IMR-90 (cell line): ENCODE results near the gene SENP6. TPM values are rescaled to one million over a fixed set of nuclear protein-coding genes. Genes with fewer than 3 reads are reported as not detected.
A peak's percentile ranks its signal among the peaks of the same experiment; 100 is the strongest.
"Not testable (repeated sequence)": the region's sequence is repeated elsewhere in the genome, so short reads cannot be mapped to it uniquely, and the experiment has no call there.

Experiments used
- ATAC-seq: fragments of 200-7000 bp; cut with Tn5 transposase; 2 replicates; pipeline ENCODE4 v1.9.1; 2020; ENCODE audit warnings: low read depth, mild to moderate bottlenecking, moderate library complexity
- BruUV-seq: library from RNA; stranded (reverse); fragments of 400-500 nt; replicated peaks from 2 replicates; lab custom pipeline; 2021; lab: Mats Ljungman, UMichigan
- CTCF ChIA-PET: fragments of 300-600 bp; formaldehyde crosslinking; extraction: SDS; loops from one replicate; lab custom pipeline; 2021; ENCODE audit warnings: antibody characterized with exemption; lab: Yijun Ruan, JAX
- POLR2A ChIA-PET: fragments of 300-600 bp; sonication (Branson Sonifier 250); formaldehyde crosslinking; loops from one replicate; lab custom pipeline; 2022; ENCODE audit warnings: antibody characterized with exemption; ENCODE audit not compliant: unreplicated experiment; lab: Charles Lee
- DNase-seq: peaks from one replicate; pipeline ENCODE4 v3.0.0; 2013
- H2AFZ ChIP-seq: replicated peaks from 2 replicates; pipeline ENCODE3; 2013; ENCODE audit warnings: low read length, mild to moderate bottlenecking; ENCODE audit not compliant: poor library complexity
- H2AK5ac ChIP-seq: 2 replicates; pipeline ENCODE4 v1.6.1; 2013; ENCODE audit warnings: low read depth, low read length, inconsistent platforms
- H2AK9ac ChIP-seq: replicated peaks from 2 replicates; pipeline ENCODE3; 2013; ENCODE audit warnings: mild to moderate bottlenecking, low read depth, low read length, moderate library complexity; ENCODE audit not compliant: poor library complexity
- H2BK120ac ChIP-seq: 2 replicates; pipeline ENCODE4 v1.6.1; 2013; ENCODE audit warnings: low read depth, low read length, inconsistent platforms
- H2BK15ac ChIP-seq: 3 replicates; pipeline ENCODE4 v1.6.1; 2013; ENCODE audit warnings: low read depth, low read length, inconsistent platforms
- H2BK20ac ChIP-seq: 2 replicates; pipeline ENCODE4 v1.6.1; 2013; ENCODE audit warnings: low read depth, mild to moderate bottlenecking, inconsistent platforms, low read length, moderate library complexity
- H2BK5ac ChIP-seq: 2 replicates; pipeline ENCODE4 v1.6.1; 2013; ENCODE audit warnings: mild to moderate bottlenecking, low read depth, low read length, inconsistent platforms; ENCODE audit not compliant: poor library complexity, severe bottlenecking
- H3K14ac ChIP-seq: replicated peaks from 2 replicates; pipeline ENCODE4 v1.6.1; 2013; ENCODE audit warnings: low read depth, low read length, inconsistent platforms
- H3K18ac ChIP-seq: 2 replicates; pipeline ENCODE4 v1.6.1; 2013; ENCODE audit warnings: low read depth, low read length, control low read depth
- H3K23ac ChIP-seq: 2 replicates; pipeline ENCODE4 v1.6.1; 2013; ENCODE audit warnings: low read depth, low read length, inconsistent platforms
- H3K27ac ChIP-seq: 2 replicates; pipeline ENCODE4 v1.5.1; 2013; ENCODE audit warnings: mild to moderate bottlenecking, control low read depth, low read length; ENCODE audit not compliant: insufficient read depth
- H3K27me3 ChIP-seq: 2 replicates; pipeline ENCODE4 v1.6.1; 2013; ENCODE audit warnings: low read length; ENCODE audit not compliant: control insufficient read depth, insufficient read depth
- H3K36me3 ChIP-seq: 2 replicates; pipeline ENCODE4 v1.6.1; 2013; ENCODE audit warnings: low read length, mixed read lengths; ENCODE audit not compliant: control insufficient read depth, insufficient read depth
- H3K4ac ChIP-seq: 2 replicates; pipeline ENCODE4 v1.6.1; 2013; ENCODE audit warnings: low read depth, low read length, inconsistent platforms
- H3K4me1 ChIP-seq: 2 replicates; pipeline ENCODE4 v1.6.1; 2013; ENCODE audit warnings: low read length, mixed read lengths; ENCODE audit not compliant: control insufficient read depth, insufficient read depth
- H3K4me2 ChIP-seq: 2 replicates; pipeline ENCODE4 v1.6.1; 2013; ENCODE audit warnings: low read depth, mild to moderate bottlenecking, control low read depth, low read length, moderate library complexity
- H3K4me3 ChIP-seq: 2 replicates; pipeline ENCODE4 v1.5.1; 2013; ENCODE audit warnings: low read depth, mild to moderate bottlenecking, control low read depth, low read length, moderate library complexity; ENCODE audit not compliant: insufficient read depth
- H3K56ac ChIP-seq: 2 replicates; pipeline ENCODE4 v1.6.1; 2013; ENCODE audit warnings: low read length, inconsistent platforms; ENCODE audit not compliant: insufficient read depth; ENCODE audit errors: extremely low read depth
- H3K79me1 ChIP-seq, 2 experiments: 2 replicates each; pipeline ENCODE4 v1.6.1; 2013; ENCODE audit warnings: low read length in 2 of 2, inconsistent platforms in 1 of 2, low read depth in 1 of 2
- H3K9ac ChIP-seq: 2 replicates; pipeline ENCODE4 v1.6.1; 2013; ENCODE audit warnings: low read depth, low read length, control low read depth
- H3K9me1 ChIP-seq: 2 replicates; pipeline ENCODE4 v1.6.1; 2013; ENCODE audit warnings: low read length, inconsistent platforms; ENCODE audit not compliant: insufficient read depth
- H3K9me3 ChIP-seq: 2 replicates; pipeline ENCODE4 v1.6.1; 2013; ENCODE audit warnings: low read length; ENCODE audit not compliant: control insufficient read depth, insufficient read depth
- H4K20me1 ChIP-seq: 2 replicates; pipeline ENCODE4 v1.6.1; 2013; ENCODE audit warnings: low read length, inconsistent platforms; ENCODE audit not compliant: insufficient read depth
- H4K5ac ChIP-seq: 2 replicates; pipeline ENCODE4 v1.6.1; 2013; ENCODE audit warnings: mild to moderate bottlenecking, low read depth, low read length, control low read depth
- H4K8ac ChIP-seq, 2 experiments: 2 replicates each; pipeline ENCODE4 v1.6.1; 2013; ENCODE audit warnings: low read depth in 2 of 2, low read length in 2 of 2, control low read depth in 1 of 2, inconsistent platforms in 1 of 2
- H4K91ac ChIP-seq: 2 replicates; pipeline ENCODE4 v1.6.1; 2013; ENCODE audit warnings: low read depth, low read length, inconsistent platforms; ENCODE audit not compliant: insufficient read depth
- MAFK ChIP-seq: IDR thresholded peaks from 2 replicates; pipeline ENCODE4 v1.6.1; 2012; ENCODE audit warnings: low read depth, low read length, improper control_type of control experiment
- NFE2L2 ChIP-seq: fragments of 150-350 bp; IDR thresholded peaks from 2 replicates; pipeline ENCODE4 v1.6.1; 2016; ENCODE audit warnings: low read depth, mild to moderate bottlenecking, low read length
- WGBS, 2 experiments: methylation state at CpG; one replicate each; pipeline versions ENCODE4 v1.1.5 to v1.1.7; 2013; ENCODE audit warnings: missing lambda C conversion rate in 2 of 2; ENCODE audit not compliant: insufficient read length in 1 of 2; ENCODE audit errors: extremely low coverage in 2 of 2; 5-methylcytosine and 5-hydroxymethylcytosine counted together
- dilution Hi-C: fragments of 300-500 bp; cut with HindIII; formaldehyde crosslinking; loops from one replicate; pipeline ENCODE4 v1.14.3; 2018; ENCODE audit warnings: low sequenced_read_pairs; ENCODE audit not compliant: unreplicated experiment
- in situ Hi-C: fragments of 300-500 bp; cut with MboI; formaldehyde crosslinking; loops from 3 replicates; pipeline ENCODE4 v1.14.3; 2019; ENCODE audit warnings: low sequenced_read_pairs, inconsistent platforms, mixed read lengths
- intact Hi-C: fragments of 100-400 bp; cut with micrococcal nuclease; formaldehyde crosslinking; loops from 2 replicates; pipeline ENCODE4 v1.10.0; 2022
- polyA plus RNA-seq, 3 experiments: library from polyadenylated mRNA; depleted of rRNA; stranded (reverse); fragments of >200 nt; gene quantifications; 2 replicates each; pipeline ENCODE4 v1.2.3, GENCODE V29; 2012; ENCODE audit warnings: low replicate concordance in 1 of 3
- total RNA-seq: library from RNA; depleted of rRNA; stranded (reverse); fragments of >200 nt; gene quantifications from 2 replicates; pipeline ENCODE4 v1.2.3, GENCODE V29; 2012

Gene SENP6
- total and polyA plus RNA-seq, 2 of the 4 experiments (the other 2 are of a cell fraction): 23.1 to 25.8 TPM

DNA sequence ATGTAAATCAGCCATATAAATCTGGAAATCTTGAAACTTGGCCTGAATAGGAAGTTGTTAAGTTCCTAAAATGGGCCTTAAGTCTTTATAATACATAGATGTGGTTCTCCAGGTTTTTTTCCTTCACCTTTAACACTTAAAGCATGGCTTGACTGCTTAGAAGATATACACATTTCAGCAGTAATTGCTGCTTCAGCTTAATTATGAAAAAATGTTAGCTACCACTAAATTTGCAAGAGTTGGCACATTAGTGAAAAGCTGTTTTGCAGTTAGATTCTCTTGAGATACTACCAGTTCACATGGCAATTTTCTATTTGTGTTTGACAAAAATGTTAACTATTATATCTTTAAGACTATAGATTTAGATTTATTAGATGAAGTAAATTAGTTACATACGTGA, 74.7 kb downstream of the SENP6 start:
- no peaks in the 10 kb centered on the region for H3K9me3 ChIP-seq
- POLR2A ChIA-PET: no interaction called here
- H3K4me3 ChIP-seq: no peak overlapping the region
- no peak for ATAC-seq
- H2BK15ac ChIP-seq: no peak overlapping the region
- H3K79me1 ChIP-seq: peaks cover 4 to 7% of the 10 kb centered on the region in 2 experiments
- CTCF ChIA-PET: no interaction called here
- no peak overlapping the region for H2BK5ac ChIP-seq
- dilution Hi-C loops (no loop called here), intact Hi-C loops (loop anchor here (5.0 kb wide), 1 partner anchor 39 kb away; no protein-coding TSS in a partner anchor), in situ Hi-C loops (no loop called here)
- no peak overlapping the region for H3K9ac ChIP-seq
- no peak overlapping the region for H3K4me2 ChIP-seq
- BruUV-seq: no TSS peak
- no peak overlapping the region for H3K18ac ChIP-seq
- no peaks in the 10 kb centered on the region for H3K27me3 ChIP-seq
- no peak overlapping the region for H2AK5ac ChIP-seq
- no peak overlapping the region for H3K56ac ChIP-seq
- no peak overlapping the region for H2AFZ ChIP-seq
- H4K91ac ChIP-seq: no peak overlapping the region
- DNase-seq: no peak
- no peaks in the 10 kb centered on the region for H3K9me1 ChIP-seq
- TF ChIP-seq MAFK (0 out of 2 replicates have a peak, but pooled peaks have one; percentile 9), NFE2L2 (no peak)
- WGBS, 2 experiments: no CpG with 5 or more reads among the region's 1 CpG
- H4K8ac ChIP-seq: no peak overlapping the region
- H3K36me3 ChIP-seq: peaks cover 33% of the 10 kb centered on the region
- H3K14ac ChIP-seq: no peak overlapping the region
- H4K5ac ChIP-seq: no peak overlapping the region
- no peak overlapping the region for H3K23ac ChIP-seq
- H2BK20ac ChIP-seq: no peak overlapping the region
- no peaks in the 10 kb centered on the region for H4K20me1 ChIP-seq
- no peak overlapping the region for H2BK120ac ChIP-seq
- no peak overlapping the region for H2AK9ac ChIP-seq
- no peak overlapping the region for H3K27ac ChIP-seq
- no peak overlapping the region for H3K4ac ChIP-seq
- H3K4me1 ChIP-seq: no peaks in the 10 kb centered on the region

DNA sequence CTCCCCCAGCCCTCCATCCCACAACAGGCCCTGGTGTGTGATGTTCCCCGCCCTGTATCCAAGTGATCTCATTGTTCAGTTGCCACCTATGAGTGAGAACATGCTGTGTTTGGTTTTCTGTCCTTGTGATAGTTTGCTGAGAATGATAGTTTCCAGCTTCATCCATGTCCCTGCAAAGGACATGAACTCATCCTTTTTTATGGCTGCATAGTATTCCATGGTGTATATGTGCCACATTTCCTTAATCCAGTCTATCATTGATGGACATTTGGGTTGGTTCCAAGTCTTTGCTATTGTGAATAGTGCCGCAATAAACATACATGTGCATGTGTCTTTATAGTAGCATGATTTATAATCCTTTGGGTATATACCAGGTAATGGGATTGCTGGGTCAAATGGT, 80.9 kb downstream of the SENP6 start:
- H3K4me1 ChIP-seq, H3K23ac ChIP-seq, H2AK9ac ChIP-seq, H3K9ac ChIP-seq, H2AFZ ChIP-seq, H2BK120ac ChIP-seq, H3K14ac ChIP-seq, H4K20me1 ChIP-seq, H3K79me1 ChIP-seq, H4K91ac ChIP-seq, H4K8ac ChIP-seq, DNase-seq, H3K4ac ChIP-seq, ATAC-seq, H2BK5ac ChIP-seq, H2AK5ac ChIP-seq, H3K4me3 ChIP-seq, H2BK15ac ChIP-seq, H3K56ac ChIP-seq, H4K5ac ChIP-seq, H3K27me3 ChIP-seq, H3K18ac ChIP-seq, H3K9me1 ChIP-seq, dilution Hi-C loops, H3K9me3 ChIP-seq, in situ Hi-C loops, H3K27ac ChIP-seq, POLR2A ChIA-PET, H3K4me2 ChIP-seq, H2BK20ac ChIP-seq, CTCF ChIA-PET, intact Hi-C loops, BruUV-seq: not testable (repeated sequence)
- no CpG with 5 or more reads among the region's 2 CpGs for WGBS, 2 experiments
- H3K36me3 ChIP-seq: peaks cover 25% of the 10 kb centered on the region
